Coronary artery (tissue), 2 donors: ENCODE data around the gene NIPBL.
"Not testable (repeated sequence)": the region's sequence is repeated elsewhere in the genome, so short reads cannot be mapped to it uniquely, and the experiment has no call there.

Experiments used
- DNase-seq: peaks from one replicate; pipeline ENCODE4 v3.0.0-alpha.2; 2017; ENCODE audit warnings: low spot score
- H3K27ac ChIP-seq, 2 donors: fragments of 200-600 bp; sonication (generic); one replicate each; pipeline ENCODE4 v1.5.1; 2016 to 2019
- H3K4me3 ChIP-seq: fragments of 200-600 bp; sonication (generic); 2 replicates; pipeline ENCODE4 v1.5.1; 2016; ENCODE audit warnings: mild to moderate bottlenecking, moderate library complexity
- TF ChIP-seq, protein P1 (sequence below): fragments of 200-600 bp; sonication (generic); IDR thresholded peaks from one replicate; pipeline ENCODE4 v1.5.1; 2019; ENCODE audit warnings: antibody characterized with exemption

Gene NIPBL

GRCh38 chr5:36908544-36909260 is 32.1 kb downstream of the NIPBL start:
- Histone ChIP-seq H3K27ac (no peak overlapping the region), H3K4me3 (no peak overlapping the region)
- DNase-seq = no peak
- TF ChIP-seq, protein P1, sequence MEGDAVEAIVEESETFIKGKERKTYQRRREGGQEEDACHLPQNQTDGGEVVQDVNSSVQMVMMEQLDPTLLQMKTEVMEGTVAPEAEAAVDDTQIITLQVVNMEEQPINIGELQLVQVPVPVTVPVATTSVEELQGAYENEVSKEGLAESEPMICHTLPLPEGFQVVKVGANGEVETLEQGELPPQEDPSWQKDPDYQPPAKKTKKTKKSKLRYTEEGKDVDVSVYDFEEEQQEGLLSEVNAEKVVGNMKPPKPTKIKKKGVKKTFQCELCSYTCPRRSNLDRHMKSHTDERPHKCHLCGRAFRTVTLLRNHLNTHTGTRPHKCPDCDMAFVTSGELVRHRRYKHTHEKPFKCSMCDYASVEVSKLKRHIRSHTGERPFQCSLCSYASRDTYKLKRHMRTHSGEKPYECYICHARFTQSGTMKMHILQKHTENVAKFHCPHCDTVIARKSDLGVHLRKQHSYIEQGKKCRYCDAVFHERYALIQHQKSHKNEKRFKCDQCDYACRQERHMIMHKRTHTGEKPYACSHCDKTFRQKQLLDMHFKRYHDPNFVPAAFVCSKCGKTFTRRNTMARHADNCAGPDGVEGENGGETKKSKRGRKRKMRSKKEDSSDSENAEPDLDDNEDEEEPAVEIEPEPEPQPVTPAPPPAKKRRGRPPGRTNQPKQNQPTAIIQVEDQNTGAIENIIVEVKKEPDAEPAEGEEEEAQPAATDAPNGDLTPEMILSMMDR = no peak

DNA sequence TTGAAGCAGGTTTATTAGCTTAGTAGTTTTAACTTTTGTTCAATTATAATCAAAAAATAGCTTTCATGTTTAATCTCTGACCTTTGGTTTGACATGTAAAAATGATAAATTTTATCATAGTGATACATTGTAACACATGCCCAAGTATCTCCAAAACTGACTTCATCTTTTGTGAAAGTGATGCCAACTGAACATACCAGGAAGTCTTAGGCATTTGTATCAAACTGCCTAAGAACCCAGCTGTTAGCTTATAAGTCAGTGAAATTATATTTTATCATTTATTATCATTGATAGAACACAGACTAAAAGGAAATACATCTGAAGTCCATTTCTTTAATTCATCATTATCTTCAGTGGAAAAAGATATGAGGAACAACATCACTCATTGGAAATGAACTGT is 39.1 kb downstream of the NIPBL start:
- TF ChIP-seq, protein P1 = no peak
- Histone ChIP-seq H3K27ac (no peak overlapping the region), H3K4me3 (no peak overlapping the region)
- no peak for DNase-seq

DNA sequence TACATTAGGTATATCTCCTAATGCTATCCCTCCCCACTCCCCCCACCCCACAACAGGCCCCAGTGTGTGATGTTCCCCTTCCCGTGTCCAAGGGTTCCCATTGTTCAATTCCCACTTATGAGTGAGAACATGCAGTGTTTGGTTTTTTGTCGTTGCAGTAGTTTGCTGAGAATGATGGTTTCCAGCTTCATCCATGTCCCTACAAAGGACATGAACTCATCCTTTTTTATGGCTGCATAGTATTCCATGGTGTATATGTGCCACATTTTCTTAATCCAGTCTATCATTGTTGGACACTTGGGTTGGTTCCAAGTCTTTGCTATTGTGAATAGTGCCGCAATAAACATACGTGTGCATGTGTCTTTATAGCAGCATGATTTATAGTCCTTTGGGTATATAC is 40.0 kb downstream of the NIPBL start:
- not testable (repeated sequence) for DNase-seq, H3K27ac ChIP-seq, H3K4me3 ChIP-seq

- H3K4me3 ChIP-seq, DNase-seq, H3K27ac ChIP-seq: not testable (repeated sequence)
Observed at GRCh38 chr5:36917358-36917757, 40.8 kb downstream of the NIPBL start.

- DNase-seq = no peak
- TF ChIP-seq, protein P1 = no peak
- Histone ChIP-seq H3K4me3 (no peak overlapping the region), H3K27ac (no peak overlapping the region)
Observed at GRCh38 chr5:36919238-36919637, 42.7 kb downstream of the NIPBL start.

DNA sequence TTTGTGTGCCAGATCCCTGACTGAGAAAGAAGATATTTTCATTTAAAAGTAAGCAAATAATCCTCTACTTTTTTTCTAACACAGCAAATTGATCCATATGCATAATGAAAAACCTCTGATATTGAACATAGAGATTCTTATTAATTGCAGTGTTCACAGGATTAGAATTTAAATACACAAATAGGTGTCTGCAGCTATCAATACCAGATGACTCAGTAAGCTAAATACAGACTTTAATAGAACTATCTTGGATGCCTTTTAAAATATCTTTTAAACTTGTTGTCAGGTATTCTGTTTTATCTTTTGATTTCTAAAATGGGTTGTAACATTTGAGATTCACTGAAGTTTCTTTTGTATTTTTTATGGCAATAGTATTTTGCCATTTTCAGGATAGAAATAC is 43.1 kb downstream of the NIPBL start:
- Histone ChIP-seq H3K4me3 (no peak overlapping the region), H3K27ac (no peak overlapping the region)
- DNase-seq = no peak
- TF ChIP-seq, protein P1 = no peak

DNA sequence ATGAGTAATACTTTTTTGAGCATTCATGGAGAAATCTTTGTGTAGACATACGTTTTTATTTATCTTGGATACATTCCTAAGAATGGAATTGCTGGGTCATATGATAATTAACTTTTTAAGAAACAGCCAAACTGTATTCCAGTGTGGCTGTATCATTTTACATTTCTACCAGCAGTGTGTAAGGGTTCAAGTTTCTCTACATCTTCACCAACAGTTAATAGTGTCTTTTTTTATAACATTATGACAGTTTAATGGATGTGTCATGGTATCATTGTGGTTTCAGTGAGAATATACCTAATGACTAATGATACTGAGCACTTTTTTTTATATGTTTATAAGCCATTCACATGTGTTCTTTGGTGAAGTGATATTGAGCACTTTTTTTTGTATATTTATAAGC is 52.4 kb downstream of the NIPBL start:
- TF ChIP-seq, protein P1 = no peak
- DNase-seq = no peak
- Histone ChIP-seq H3K4me3 (no peak overlapping the region), H3K27ac (no peak overlapping the region)

DNA sequence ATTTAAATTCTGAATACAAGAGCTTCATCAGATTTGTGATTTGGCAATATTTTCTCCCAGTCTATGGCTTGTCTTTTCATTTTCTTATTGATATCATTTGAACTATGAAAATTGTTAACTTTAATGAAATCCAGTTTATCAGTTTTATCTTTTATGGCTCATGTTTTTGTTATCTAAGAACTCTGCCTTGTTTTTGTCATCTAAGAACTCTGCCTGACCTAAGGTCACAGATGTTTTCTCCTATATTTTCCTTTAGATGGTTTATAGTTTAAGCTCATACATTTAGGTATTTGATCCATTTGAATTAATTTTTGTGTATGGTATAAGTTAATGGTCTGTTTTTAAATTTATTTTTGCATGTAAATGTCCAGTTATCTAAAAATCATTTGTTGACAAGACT is 52.9 kb downstream of the NIPBL start:
- Histone ChIP-seq H3K27ac (no peak overlapping the region), H3K4me3 (no peak overlapping the region)
- TF ChIP-seq, protein P1 = no peak
- no peak for DNase-seq
